ENCODE data around the gene RO60. TPM values are rescaled to one million over a fixed set of nuclear protein-coding genes. Genes with fewer than 3 reads are reported as not detected.

Gene RO60
- total RNA-seq, result 59.8 and 95.7 TPM in 2 replicates

DNA sequence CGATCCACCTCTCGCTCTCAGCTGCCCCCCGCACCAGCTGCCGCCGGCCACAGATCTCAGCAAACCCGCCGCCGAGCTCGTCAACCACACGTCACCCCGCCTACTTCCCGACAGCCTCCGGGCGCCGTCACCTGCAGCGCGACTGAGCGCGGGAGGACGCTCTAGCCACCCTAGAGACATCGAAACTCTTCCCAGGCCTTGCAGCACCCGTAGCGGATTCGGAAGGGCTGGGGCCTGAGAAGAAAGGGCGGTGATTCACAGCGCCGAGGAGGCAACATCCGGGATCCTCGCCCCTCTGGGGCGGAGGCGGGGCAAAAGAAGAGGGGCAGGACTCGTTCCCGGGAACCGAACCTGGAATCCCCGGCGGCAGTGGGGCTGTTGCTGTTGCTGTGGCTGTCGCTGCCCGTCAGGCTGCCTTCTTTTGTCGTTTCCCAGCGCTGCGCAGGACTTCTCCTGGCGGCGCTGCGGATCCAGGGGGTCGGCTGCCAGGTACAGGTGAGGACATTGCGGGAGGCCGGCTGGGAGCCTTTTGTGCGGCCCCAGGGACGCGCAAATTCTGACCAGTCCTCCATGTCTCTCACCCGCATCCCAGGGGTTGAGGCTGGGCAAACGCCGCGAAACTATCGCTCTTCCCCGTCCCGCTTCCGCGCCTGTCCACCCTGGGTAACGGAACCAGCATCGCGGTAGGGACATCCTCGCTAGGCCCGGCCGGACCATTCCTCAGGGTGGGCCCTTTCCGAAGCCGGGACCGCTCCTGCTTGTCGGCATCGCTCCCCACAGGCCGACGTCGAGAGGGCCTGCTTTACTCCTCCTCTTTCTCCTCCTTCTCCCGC lies at the start of gene RO60, which contains the start of gene UCHL5:
Gene RO60, plus strand, starts transcription at position 331 of the 833 bp plus-strand sequence. CDS start 9,443 bp downstream, outside the sequence.
Gene UCHL5, minus strand, starts transcription at position 79 of the 833 bp plus-strand sequence. CDS start 100 bp downstream, outside the sequence.

GRCh38 chr1:193104907-193105820 lies 45.8 kb downstream of the RO60 start, which contains the start of gene GLRX2:
Gene GLRX2, minus strand, starts transcription at chr1:193105414. Its CDS starts 32 bp downstream, at chr1:193105382.

Other genes with a start within 250 kb of the RO60 start
- 16.0 and 17.6 TPM in 2 replicates for gene UCHL5, start 252 bp upstream of the RO60 start, total RNA-seq
- gene GLRX2, start 45.8 kb downstream of the RO60 start, total RNA-seq, result 4.8 and 9.9 TPM in 2 replicates
- gene CDC73, start 62.4 kb downstream of the RO60 start, total RNA-seq, result 8.2 and 12.7 TPM in 2 replicates
- gene B3GALT2, start 127.0 kb downstream of the RO60 start, total RNA-seq, result 0.49 and 1.9 TPM in 2 replicates